Suprapubic skin (tissue), 3 donors: Measurements from ENCODE around the gene OSGIN1.

ENCODE experiments used
- CTCF ChIP-seq, 2 donors: fragments of 200-600 bp in 1 of 2; fragments of 450-650 bp in 1 of 2; sonication (generic) in 1 of 2; IDR thresholded peaks; one replicate each; pipeline ENCODE4 v1.5.1; 2016 to 2019; ENCODE audit warnings: antibody characterized with exemption in 2 of 2, mild to moderate bottlenecking in 1 of 2, moderate library complexity in 1 of 2
- POLR2A ChIP-seq, 2 donors: fragments of 450-650 bp; IDR thresholded peaks; one replicate each; pipeline ENCODE4 v1.6.1; 2017; ENCODE audit warnings: antibody characterized with exemption in 2 of 2, mild to moderate bottlenecking in 2 of 2, moderate library complexity in 2 of 2

GRCh38 chr16:83964684-83965443, 11.8 kb downstream of the OSGIN1 start:
- TF ChIP-seq CTCF (IDR thresholded peaks at IDR 0.05) (no peak), POLR2A (IDR thresholded peaks at IDR 0.05) (no peak)
